Left cardiac atrium (tissue), 2 donors: ENCODE measurements around the gene UQCC2. TPM values are rescaled to one million over a fixed set of nuclear protein-coding genes. Genes with fewer than 3 reads are reported as not detected.

ENCODE experiments used
- microRNA-seq, 2 donors: library from miRNA; unstranded; fragments of <30 nt; microRNA quantifications; one replicate each; pipeline ENCODE4 v1.2.0, GENCODE V29; 2020
- total RNA-seq, 2 donors: library from RNA; stranded (reverse); fragmentation: NEBNext Ultra II Directional; extraction: Animal tissue kit (Norgen Biotek cat#: 25700); gene quantifications; one replicate each; pipeline ENCODE4 v1.2.1, GENCODE V29; 2021
- donor health status: DM: no; HTN: yes; CAD: no; lungs with severe emphysema.
- donor health status: DM: yes; HTN: yes; CAD: no.

The UQCC2 gene
- total RNA-seq, 2 donors from 2014 or later = 183 to 203 TPM

Small RNAs within 50 kb of the gene (microRNA-seq; reads per million reads assigned to microRNA genes)
- 0.81 to 1.9 reads per million in 2 donors for gene MIR3934

Other genes starting within 250 kb of the UQCC2 start
- gene BAK1, start 131.4 kb downstream of the UQCC2 start, total RNA-seq = 10 to 100 TPM; 17.6 to 21.6 TPM
- gene ITPR3, start 90.4 kb downstream of the UQCC2 start, total RNA-seq = 10 to 100 TPM in 1 of 2 donors, 1 to 10 TPM in 1; 9.6 to 16.6 TPM
- gene IP6K3, start 35.2 kb upstream of the UQCC2 start, total RNA-seq = 10 to 100 TPM; 23.8 to 29.4 TPM
- 10 to 100 TPM; 26.0 to 33.7 TPM for gene LEMD2, start 77.4 kb upstream of the UQCC2 start, total RNA-seq
- gene MLN, start 92.3 kb upstream of the UQCC2 start, total RNA-seq = not detected